Stimulated activated CD4-positive, alpha-beta T cell treated with anti-CD3 and anti-CD28 coated beads, Interleukin-15, amount 100 ng/mL, for 1 hour (primary cell): Measurements from ENCODE around the gene PCBP3.
A peak's percentile ranks its signal among the peaks of the same experiment; 100 is the strongest.

Experiments used
- DNase-seq, 2 donors: peaks; one replicate each; pipeline ENCODE4 v3.0.0-alpha.2; 2020; ENCODE audit warnings: low read depth in 1 of 2, low spot score in 1 of 2

PCBP3 gene

GRCh38 chr21:45747802-45748445 lies 104.4 kb downstream of the PCBP3 start:
- DNase-seq = no peak

GRCh38 chr21:45748593-45748992 lies 105.1 kb downstream of the PCBP3 start:
- DNase-seq = no peak

GRCh38 chr21:45749974-45750373 lies 106.4 kb downstream of the PCBP3 start:
- DNase-seq = no peak

GRCh38 chr21:45750936-45751335 lies 107.4 kb downstream of the PCBP3 start:
- DNase-seq = no peak

- DNase-seq = no peak
Measured at GRCh38 chr21:45753445-45753844, 109.9 kb downstream of the PCBP3 start.

- no peak for DNase-seq
Measured at GRCh38 chr21:45756029-45756428, 112.5 kb downstream of the PCBP3 start.

- no peak for DNase-seq
Measured at GRCh38 chr21:45756669-45757068, 113.1 kb downstream of the PCBP3 start.

GRCh38 chr21:45761704-45762103 lies 118.2 kb downstream of the PCBP3 start:
- no peak for DNase-seq

GRCh38 chr21:45763074-45763473 lies 119.5 kb downstream of the PCBP3 start:
- DNase-seq = no peak

GRCh38 chr21:45763506-45763905 lies 120.0 kb downstream of the PCBP3 start:
- DNase-seq = no peak

GRCh38 chr21:45764792-45765191 lies 121.3 kb downstream of the PCBP3 start:
- DNase-seq = no peak

- no peak for DNase-seq
Measured at GRCh38 chr21:45765375-45765774, 121.8 kb downstream of the PCBP3 start.

GRCh38 chr21:45766055-45766454 lies 122.5 kb downstream of the PCBP3 start:
- no peak for DNase-seq

GRCh38 chr21:45766501-45766900 lies 123.0 kb downstream of the PCBP3 start:
- no peak for DNase-seq

GRCh38 chr21:45767071-45768006 lies 123.8 kb downstream of the PCBP3 start:
- no peak for DNase-seq

- peak in 1 of 2 donors; percentile 28 for DNase-seq
Measured at GRCh38 chr21:45768011-45768739, 124.7 kb downstream of the PCBP3 start.

GRCh38 chr21:45768740-45769048 lies 125.2 kb downstream of the PCBP3 start:
- DNase-seq = no peak

- DNase-seq = no peak
Measured at GRCh38 chr21:45769294-45769693, 125.8 kb downstream of the PCBP3 start.

GRCh38 chr21:45769896-45770295 lies 126.4 kb downstream of the PCBP3 start:
- DNase-seq = no peak

GRCh38 chr21:45772180-45772579 lies 128.7 kb downstream of the PCBP3 start:
- DNase-seq = no peak

GRCh38 chr21:45774291-45774690 lies 130.8 kb downstream of the PCBP3 start:
- no peak for DNase-seq

- DNase-seq = no peak
Measured at GRCh38 chr21:45776971-45777370, 133.4 kb downstream of the PCBP3 start.
